ENCODE data around the gene TVP23C.

The TVP23C gene

DNA sequence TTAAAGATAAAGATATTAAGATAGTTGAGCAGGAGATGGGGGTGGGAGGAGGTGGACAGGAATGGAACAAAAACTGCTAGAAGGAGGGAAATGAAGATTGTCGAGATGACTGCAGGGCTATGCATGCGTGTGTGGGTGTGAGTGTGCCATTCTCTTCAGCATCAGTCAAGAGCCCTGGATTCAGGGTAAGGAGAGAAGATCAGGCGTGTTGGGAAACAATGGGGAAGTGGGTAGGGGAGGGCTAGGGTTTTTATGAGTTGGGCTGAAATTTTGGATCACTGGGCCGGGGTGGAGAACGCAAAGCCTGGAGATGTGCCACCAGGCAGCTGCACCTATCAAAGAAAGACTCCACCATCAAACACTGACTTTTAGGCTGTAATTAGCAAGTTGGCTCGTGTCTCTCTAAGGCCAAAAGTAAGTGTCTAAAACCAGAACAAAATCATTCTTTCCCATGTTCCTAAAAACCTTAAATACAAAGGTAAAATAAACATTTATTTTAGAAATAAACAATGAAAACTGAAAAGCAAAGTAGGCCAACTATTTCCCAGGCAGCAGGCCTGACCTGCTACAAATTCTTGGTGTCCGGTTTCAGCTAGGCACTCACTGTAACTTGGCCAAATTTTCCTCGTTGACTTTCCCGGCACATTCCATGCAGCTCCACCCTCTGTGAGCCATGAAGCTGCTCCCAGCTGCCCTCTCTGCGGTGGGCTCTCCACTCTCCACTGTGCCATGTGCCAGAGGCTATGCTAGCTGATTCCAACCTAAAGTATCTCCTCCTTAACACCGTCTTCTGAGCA is 100.1 kb downstream of the TVP23C start:
- no peak for DNase-seq

DNA sequence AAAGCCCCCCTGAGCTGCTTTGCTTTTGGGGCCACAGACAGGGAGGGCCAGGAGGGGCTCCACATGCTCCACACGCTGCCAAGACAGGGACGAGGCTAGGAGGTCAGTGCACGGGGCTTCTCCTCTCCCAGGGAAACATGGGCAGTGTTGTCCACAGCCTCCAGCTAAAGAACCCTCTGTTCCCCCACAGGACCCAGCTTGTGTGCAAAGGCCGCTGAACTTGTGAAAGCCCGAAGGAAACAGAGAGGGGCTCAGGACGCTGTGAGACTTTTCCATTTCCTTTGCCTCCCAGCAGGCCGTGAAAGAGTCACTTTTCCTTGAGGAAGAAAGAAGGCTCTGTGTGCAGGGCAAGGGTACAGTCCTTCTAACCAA is 105.6 kb downstream of the TVP23C start:
- no peak for DNase-seq

DNA sequence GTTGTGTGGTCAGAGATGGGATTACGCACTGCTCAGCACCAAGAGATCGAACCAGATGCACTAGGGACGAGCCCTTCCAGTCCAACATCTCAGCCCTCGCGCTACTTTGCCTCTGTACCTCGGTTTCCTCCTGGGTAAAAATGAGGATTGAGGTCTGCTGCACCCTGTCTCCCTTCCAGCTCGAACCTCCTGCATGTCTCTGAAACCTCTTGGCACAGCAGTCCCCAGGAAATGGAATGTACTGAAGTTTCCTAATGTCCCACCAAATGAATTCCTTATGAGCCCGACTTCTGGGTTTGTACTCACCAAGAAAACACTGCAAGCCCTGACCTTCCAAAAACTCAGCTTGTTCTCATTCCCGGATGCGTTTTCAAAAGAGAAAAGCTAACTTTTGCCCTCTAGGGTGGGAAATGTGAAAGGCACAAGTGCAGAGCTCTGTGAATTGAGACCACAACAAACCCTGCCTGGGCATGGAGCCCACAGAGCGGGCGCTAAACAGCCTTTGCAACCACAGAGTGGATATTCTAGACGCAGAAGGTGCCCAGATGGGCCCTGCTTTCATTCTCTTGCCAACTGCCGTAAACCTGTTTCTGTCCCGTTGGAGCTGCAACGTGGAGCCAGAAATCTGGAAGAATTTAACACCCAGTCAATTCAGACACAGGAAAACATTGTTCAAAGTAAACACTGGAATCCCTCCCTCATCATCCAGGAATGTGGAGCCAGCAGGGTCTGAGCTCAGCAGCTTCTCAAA is 106.1 kb downstream of the TVP23C start:
- no peak for DNase-seq

DNA sequence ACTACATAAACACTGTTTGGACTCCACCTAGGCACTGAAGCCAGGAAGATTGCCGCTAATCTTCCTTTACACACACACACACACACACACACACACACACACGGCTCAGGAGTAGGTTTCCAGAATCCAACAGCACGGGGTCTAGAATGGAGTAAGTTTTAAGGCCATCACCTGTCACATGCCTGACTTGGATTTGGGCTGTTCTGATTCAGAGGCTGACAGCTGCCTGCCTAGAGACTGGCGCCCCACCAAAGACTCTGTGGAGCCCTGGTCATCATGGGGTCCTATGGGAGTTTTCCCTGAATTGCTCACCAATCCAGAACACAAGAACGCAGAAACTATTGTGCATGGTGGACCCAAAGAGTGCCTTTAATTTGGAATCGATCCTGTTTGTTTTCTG is 106.8 kb downstream of the TVP23C start:
- DNase-seq, result no peak

- DNase-seq, result no peak
Measured at GRCh38 chr17:15454346-15454745, 108.9 kb downstream of the TVP23C start.

- DNase-seq, result no peak
Measured at GRCh38 chr17:15453782-15454181, 109.5 kb downstream of the TVP23C start.

DNA sequence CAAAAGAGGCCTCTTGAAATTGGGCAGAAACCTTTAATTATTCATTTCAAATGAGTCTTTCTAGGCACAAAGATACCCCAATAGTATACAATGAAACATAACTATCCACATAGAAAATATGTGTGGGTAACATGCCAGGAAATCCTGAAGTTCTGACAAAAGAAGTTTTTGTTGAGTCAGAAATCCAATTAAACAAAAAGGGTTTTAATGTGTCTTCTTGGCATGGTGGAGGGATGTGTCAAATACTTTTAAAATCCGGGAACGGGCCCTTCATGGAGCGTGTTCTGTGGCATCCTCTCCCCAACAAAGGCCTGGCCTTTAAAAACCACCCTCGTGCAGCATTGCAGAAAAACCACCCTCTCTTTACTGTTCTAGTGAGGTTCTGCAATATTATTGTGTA is 110.0 kb downstream of the TVP23C start:
- DNase-seq, result no peak

GRCh38 chr17:15452746-15453145 is 110.5 kb downstream of the TVP23C start:
- DNase-seq, result no peak

Data from CD4-positive, alpha-beta T cell treated with Interleukin-1 beta for 1 hour (primary cell).